Activated gamma-delta T cell (primary cell): ENCODE data around the gene PRKCB.

Experiments
- DNase-seq: peaks from one replicate; lab custom pipeline; 2025; lab: John Stamatoyannopoulos, UW

The PRKCB gene

GRCh38 chr16:23866621-23867020 is 30.8 kb downstream of the PRKCB start:
- DNase-seq = no peak

GRCh38 chr16:23867566-23867965 is 31.8 kb downstream of the PRKCB start:
- no peak for DNase-seq

GRCh38 chr16:23868136-23868535 is 32.4 kb downstream of the PRKCB start:
- DNase-seq = no peak

GRCh38 chr16:23869052-23869451 is 33.3 kb downstream of the PRKCB start:
- DNase-seq = no peak

- no peak for DNase-seq
These were observed 36.1 kb downstream of the PRKCB start for GRCh38 chr16:23871924-23872323.

- DNase-seq = no peak
These were observed 39.0 kb downstream of the PRKCB start for GRCh38 chr16:23874613-23875294.

- DNase-seq = no peak
These were observed 40.6 kb downstream of the PRKCB start for GRCh38 chr16:23876256-23876896.

GRCh38 chr16:23877107-23878070 is 41.6 kb downstream of the PRKCB start:
- no peak for DNase-seq

GRCh38 chr16:23879735-23880373 is 44.1 kb downstream of the PRKCB start:
- DNase-seq = no peak

GRCh38 chr16:23889189-23889588 is 53.4 kb downstream of the PRKCB start:
- DNase-seq = no peak

GRCh38 chr16:23893986-23894385 is 58.2 kb downstream of the PRKCB start:
- DNase-seq = no peak

- no peak for DNase-seq
These were observed 59.3 kb downstream of the PRKCB start for GRCh38 chr16:23895052-23895451.

GRCh38 chr16:23896832-23897821 is 61.3 kb downstream of the PRKCB start:
- DNase-seq = no peak

GRCh38 chr16:23898682-23899430 is 63.1 kb downstream of the PRKCB start:
- DNase-seq = no peak

GRCh38 chr16:23899869-23900268 is 64.1 kb downstream of the PRKCB start:
- no peak for DNase-seq

- DNase-seq = no peak
These were observed 64.8 kb downstream of the PRKCB start for GRCh38 chr16:23900480-23901177.

GRCh38 chr16:23901178-23902033 is 65.6 kb downstream of the PRKCB start:
- no peak for DNase-seq

GRCh38 chr16:23902034-23902747 is 66.4 kb downstream of the PRKCB start:
- no peak for DNase-seq
